HepG2 (cell line): ENCODE results near the gene RPRD1A. TPM values are rescaled to one million over a fixed set of nuclear protein-coding genes. Genes with fewer than 3 reads are reported as not detected.

Experiments used
- ATAC-seq: fragments of 200-7000 bp; cut with Tn5 transposase; 3 replicates; pipeline ENCODE4 v1.9.1; 2020; ENCODE audit warnings: mild to moderate bottlenecking, moderate library complexity
- BruUV-seq: library from RNA; stranded (reverse); fragments of 400-500 nt; replicated peaks from 2 replicates; lab custom pipeline; 2021; lab: Mats Ljungman, UMichigan
- CTCF ChIA-PET: fragments of 300-600 bp; formaldehyde crosslinking; extraction: SDS; loops from one replicate; lab custom pipeline; 2021; ENCODE audit warnings: low total read pairs, inconsistent platforms, low intra/inter-chr PET ratio; lab: Yijun Ruan, JAX
- POLR2A ChIA-PET: fragments of 350-600 bp; sonication (Branson Sonifier 250); formaldehyde crosslinking; loops from one replicate; lab custom pipeline; 2020; ENCODE audit warnings: antibody characterized with exemption, inconsistent platforms; lab: Yijun Ruan, JAX
- DNase-seq: peaks from one replicate; pipeline ENCODE4 v3.0.0-alpha.2; 2015; ENCODE audit warnings: low spot score
- FAIRE-seq: peaks from 3 replicates; lab custom pipeline; 2011; peaks lifted over from hg19 to GRCh38; lab: Jason Lieb, UNC
- H2AFZ ChIP-seq: one replicate; pipeline ENCODE4 v1.6.1; 2011; ENCODE audit warnings: low read length, inconsistent platforms
- H3K27ac ChIP-seq: fragments of 300-600 bp; 3 replicates; pipeline ENCODE4 v1.8.0; 2011; ENCODE audit warnings: mixed run types, mild to moderate bottlenecking, mixed read lengths, low read length, inconsistent platforms; ENCODE audit not compliant: insufficient read depth; ENCODE audit errors: extremely low read length
- H3K27me3 ChIP-seq, 2 experiments: fragments of 200-600 bp in 1 of 2; 2 replicates in 1 of 2; 3 replicates in 1 of 2; pipeline versions ENCODE4 v1.6.0 to v1.8.0; 2011; ENCODE audit warnings: low read length in 2 of 2, mild to moderate bottlenecking in 2 of 2, moderate library complexity in 2 of 2, inconsistent platforms in 1 of 2; ENCODE audit not compliant: insufficient read depth in 2 of 2, control insufficient read depth in 1 of 2
- H3K36me3 ChIP-seq, 2 experiments: fragments of 200-600 bp in 1 of 2; replicated peaks in 1 of 2; 2 replicates in 1 of 2; 3 replicates in 1 of 2; pipeline versions ENCODE4 v1.5.1 to v1.8.0; 2011; ENCODE audit warnings: low read length in 2 of 2, inconsistent platforms in 1 of 2; ENCODE audit not compliant: insufficient read depth in 2 of 2, control insufficient read depth in 1 of 2
- H3K4me1 ChIP-seq: 2 replicates; pipeline ENCODE4 v1.5.1; 2012; ENCODE audit warnings: low read length, inconsistent platforms; ENCODE audit not compliant: insufficient read depth
- H3K4me2 ChIP-seq: 2 replicates; pipeline ENCODE4 v1.6.0; 2011; ENCODE audit warnings: low read depth, low read length, inconsistent platforms
- H3K4me3 ChIP-seq, 3 experiments: fragments of 200-600 bp in 1 of 3; sonication (generic), shearing (Covaris generic) in 1 of 3; replicated peaks in 1 of 3; 2 replicates each; pipeline ENCODE4 v1.5.1; 2011 to 2016; ENCODE audit warnings: low read length in 3 of 3, inconsistent platforms in 2 of 3, low read depth in 2 of 3, mild to moderate bottlenecking in 2 of 3, control low read depth in 1 of 3, mixed read lengths in 1 of 3; ENCODE audit not compliant: insufficient read depth in 1 of 3
- H3K79me2 ChIP-seq: one replicate; pipeline ENCODE4 v1.6.1; 2011; ENCODE audit warnings: low read length, inconsistent platforms; ENCODE audit not compliant: insufficient read depth
- H3K9ac ChIP-seq: 2 replicates; pipeline ENCODE4 v1.6.0; 2011; ENCODE audit warnings: mild to moderate bottlenecking, low read depth, low read length, inconsistent platforms; ENCODE audit not compliant: insufficient read depth
- H3K9me3 ChIP-seq: 2 replicates; pipeline ENCODE4 v1.5.1; 2012; ENCODE audit warnings: mild to moderate bottlenecking, low read length
- H4K20me1 ChIP-seq: 2 replicates; pipeline ENCODE4 v1.6.0; 2011; ENCODE audit warnings: inconsistent platforms, mild to moderate bottlenecking, low read length, moderate library complexity; ENCODE audit not compliant: insufficient read depth
- HNRNPK ChIP-seq: fragments of 200-400 bp; formaldehyde crosslinking; IDR thresholded peaks from 2 replicates; pipeline ENCODE4 v1.6.1; 2018; ENCODE audit warnings: low read length, low read depth, moderate library complexity, mild to moderate bottlenecking; ENCODE audit not compliant: poor library complexity, severe bottlenecking
- MAZ ChIP-seq, 2 experiments: sonication (generic) in 1 of 2; formaldehyde crosslinking in 1 of 2; IDR thresholded peaks; 2 replicates each; pipeline versions ENCODE4 v1.5.0 to v1.6.1; 2012 to 2020; ENCODE audit warnings: low read depth in 2 of 2, mild to moderate bottlenecking in 2 of 2, borderline replicate concordance in 1 of 2, improper control_type of control experiment in 1 of 2, low read length in 1 of 2, missing genetic modification reagents in 1 of 2, moderate library complexity in 1 of 2
- MXD4 ChIP-seq: IDR thresholded peaks from 2 replicates; pipeline ENCODE4 v1.6.1; 2016; ENCODE audit warnings: mild to moderate bottlenecking, missing biosample characterization, missing genetic modification reagents
- PCBP1 ChIP-seq: fragments of 200-400 bp; formaldehyde crosslinking; IDR thresholded peaks from 2 replicates; pipeline ENCODE4 v1.6.1; 2017; ENCODE audit warnings: mild to moderate bottlenecking, low read depth, low read length, borderline replicate concordance
- PTBP1 ChIP-seq: fragments of 200-400 bp; formaldehyde crosslinking; IDR thresholded peaks from 2 replicates; pipeline ENCODE4 v1.6.1; 2018; ENCODE audit warnings: low read length, low read depth; ENCODE audit not compliant: poor library complexity, severe bottlenecking
- RAD21 ChIP-seq: fragments of 450-650 bp; formaldehyde crosslinking; IDR thresholded peaks from 2 replicates; pipeline ENCODE4 v1.5.0; 2020; ENCODE audit warnings: mild to moderate bottlenecking
- RNF2 ChIP-seq: fragments of 450-650 bp; conservative IDR thresholded peaks from 2 replicates; pipeline ENCODE4 v1.6.1; 2016; ENCODE audit warnings: low read depth
- SYNCRIP ChIP-seq: fragments of 200-400 bp; formaldehyde crosslinking; IDR thresholded peaks from 2 replicates; pipeline ENCODE4 v1.6.1; 2018; ENCODE audit warnings: mild to moderate bottlenecking, low read depth, low read length; ENCODE audit not compliant: insufficient read depth
- ZBTB20 ChIP-seq: sonication (generic); formaldehyde crosslinking; IDR thresholded peaks from 2 replicates; pipeline ENCODE4 v1.8.1; 2023; ENCODE audit warnings: missing genetic modification reagents, low read depth, mild to moderate bottlenecking, borderline replicate concordance
- ZNF275 ChIP-seq: sonication (generic); formaldehyde crosslinking; IDR thresholded peaks from 2 replicates; pipeline ENCODE4 v1.8.0; 2022; ENCODE audit warnings: missing genetic modification reagents, mild to moderate bottlenecking, inconsistent platforms, borderline replicate concordance
- ZNF335 ChIP-seq: sonication (generic); formaldehyde crosslinking; IDR thresholded peaks from 2 replicates; pipeline ENCODE4 v1.4.0; 2020; ENCODE audit warnings: missing genetic modification reagents
- ZNF660 ChIP-seq: sonication (generic); formaldehyde crosslinking; IDR thresholded peaks from 2 replicates; pipeline ENCODE4 v1.5.1; 2020; ENCODE audit warnings: mild to moderate bottlenecking, low read depth, missing genetic modification reagents, borderline replicate concordance
- ZNF672 ChIP-seq: sonication (generic); formaldehyde crosslinking; IDR thresholded peaks from 2 replicates; pipeline ENCODE4 v1.8.1; 2022; ENCODE audit warnings: missing genetic modification reagents
- WGBS: methylation state at CpG from one replicate; pipeline ENCODE4 v1.1.6; 2017; ENCODE audit warnings: low lambda C conversion rate; 5-methylcytosine and 5-hydroxymethylcytosine counted together
- in situ Hi-C: cut with HindIII; loops from 2 replicates; pipeline ENCODE4 v1.10.0; 2017; ENCODE audit warnings: low pct_unique_long_range_greater_than_20kb; ENCODE audit not compliant: extremely low pct_ligation_motif_present
- intact Hi-C: fragments of 100-400 bp; cut with micrococcal nuclease; formaldehyde crosslinking; loops from one replicate; pipeline ENCODE4 v1.10.0; 2022; ENCODE audit not compliant: unreplicated experiment
- polyA plus RNA-seq, 8 experiments: library from polyadenylated mRNA; depleted of rRNA in 3 of 8; stranded (reverse) in 7 of 8; unstranded in 1 of 8; fragments of >200 nt; fragmentation: Illumina TruSeq in 4 of 8; extraction: Trizol in 4 of 8; gene quantifications; 2 replicates each; pipeline versions ENCODE4 v1.2.1 to v1.2.3, GENCODE V29; 2011 to 2016; ENCODE audit warnings: low read depth in 4 of 8, missing spikeins in 1 of 8, mixed read lengths in 1 of 8; ENCODE audit not compliant: insufficient read depth in 1 of 8
- total RNA-seq, 5 experiments: library from RNA; depleted of rRNA; stranded (reverse); fragments of >200 nt; fragmentation: Illumina TruSeq; extraction: Trizol; gene quantifications; 2 replicates each; pipeline ENCODE4 v1.2.3, GENCODE V29; 2016; ENCODE audit warnings: low read depth in 1 of 5
- TF ChIP-seq, protein P1 (sequence below): sonication (generic); formaldehyde crosslinking; IDR thresholded peaks from 2 replicates; pipeline ENCODE4 v1.5.0; 2020; ENCODE audit warnings: mild to moderate bottlenecking, missing genetic modification reagents

Gene RPRD1A
- total and polyA plus RNA-seq, 2 of the 13 experiments (the other 11 are each of a cell fraction or from before 2014, with no cell fraction given) = 42.5 to 78.2 TPM

- Histone ChIP-seq H3K4me1 (peaks cover 36% of the 10 kb centered on the region), H3K9me3 (no peaks in the 10 kb centered on the region), H3K27me3 (no peaks in the 10 kb centered on the region), H3K27ac (no peak overlapping the region), H2AFZ (no peak overlapping the region), H3K9ac (no peak overlapping the region), H4K20me1 (no peaks in the 10 kb centered on the region), H3K4me3 (no peak overlapping the region), H3K79me2 (no peaks in the 10 kb centered on the region), H3K36me3 (no peaks in the 10 kb centered on the region), H3K4me2 (0 out of 2 replicates have a peak overlapping the region, but pooled peaks have one; percentile 1)
- WGBS = 51% methylated on average over 4 of the region's 4 CpGs
- ChIA-PET CTCF (no interaction called here), POLR2A (no interaction called here)
- in situ Hi-C loops = no loop called here
- FAIRE-seq = no peak
- DNase-seq = no peak
- TF ChIP-seq PCBP1 (no peak), PTBP1 (no peak), ZNF335 (no peak)
- TF ChIP-seq, protein P1, sequence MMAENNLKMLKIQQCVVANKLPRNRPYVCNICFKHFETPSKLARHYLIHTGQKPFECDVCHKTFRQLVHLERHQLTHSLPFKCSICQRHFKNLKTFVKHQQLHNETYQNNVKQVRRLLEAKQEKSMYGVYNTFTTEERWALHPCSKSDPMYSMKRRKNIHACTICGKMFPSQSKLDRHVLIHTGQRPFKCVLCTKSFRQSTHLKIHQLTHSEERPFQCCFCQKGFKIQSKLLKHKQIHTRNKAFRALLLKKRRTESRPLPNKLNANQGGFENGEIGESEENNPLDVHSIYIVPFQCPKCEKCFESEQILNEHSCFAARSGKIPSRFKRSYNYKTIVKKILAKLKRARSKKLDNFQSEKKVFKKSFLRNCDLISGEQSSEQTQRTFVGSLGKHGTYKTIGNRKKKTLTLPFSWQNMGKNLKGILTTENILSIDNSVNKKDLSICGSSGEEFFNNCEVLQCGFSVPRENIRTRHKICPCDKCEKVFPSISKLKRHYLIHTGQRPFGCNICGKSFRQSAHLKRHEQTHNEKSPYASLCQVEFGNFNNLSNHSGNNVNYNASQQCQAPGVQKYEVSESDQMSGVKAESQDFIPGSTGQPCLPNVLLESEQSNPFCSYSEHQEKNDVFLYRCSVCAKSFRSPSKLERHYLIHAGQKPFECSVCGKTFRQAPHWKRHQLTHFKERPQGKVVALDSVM (CRISPR knock-in tag) = peak; percentile 91
- BruUV-seq = no TSS peak
- ATAC-seq = no peak
- intact Hi-C loops = no loop called here
Observed at GRCh38 chr18:36074435-36074834, 7.1 kb upstream of the RPRD1A start.

GRCh38 chr18:36073676-36074075 is 6.3 kb upstream of the RPRD1A start:
- Histone ChIP-seq H3K79me2 (no peaks in the 10 kb centered on the region), H3K9ac (no peak overlapping the region), H3K4me3 (no peak overlapping the region), H3K4me1 (peaks cover 28% of the 10 kb centered on the region), H3K27ac (no peak overlapping the region), H3K9me3 (no peaks in the 10 kb centered on the region), H3K36me3 (no peaks in the 10 kb centered on the region), H4K20me1 (no peaks in the 10 kb centered on the region), H3K27me3 (no peaks in the 10 kb centered on the region), H3K4me2 (no peak overlapping the region), H2AFZ (no peak overlapping the region)
- FAIRE-seq (no peak), DNase-seq (no peak), ATAC-seq (no peak)
- in situ Hi-C loops (no loop called here), intact Hi-C loops (no loop called here)
- CTCF ChIA-PET = no interaction called here
- no TSS peak for BruUV-seq
- POLR2A ChIA-PET = no interaction called here
- WGBS = 45% methylated on average over 1 of the region's 1 CpG
- TF ChIP-seq SYNCRIP (no peak), ZNF660 (CRISPR knock-in tag) (no peak), MXD4 (no peak), HNRNPK (no peak), ZBTB20 (CRISPR knock-in tag) (no peak), ZNF672 (CRISPR knock-in tag) (no peak), RNF2 (no peak), MAZ (IDR thresholded peaks at IDR 0.05; ENCODE audit: borderline replicate concordance, low read depth, low read length) (no peak), MAZ (CRISPR knock-in tag; IDR thresholded peaks at IDR 0.05; ENCODE audit: low read depth) (no peak), ZNF275 (CRISPR knock-in tag) (no peak), RAD21 (CRISPR knock-in tag) (no peak)
